Smooth muscle cell (in vitro differentiated cells): ENCODE data around the gene MALRD1. TPM values are rescaled to one million over a fixed set of nuclear protein-coding genes. Genes with fewer than 3 reads are reported as not detected.

Experiments used
- DNase-seq: peaks from one replicate; lab custom pipeline; 2025; ENCODE audit not compliant: unreplicated experiment; lab: John Stamatoyannopoulos, UW
- H2AFZ ChIP-seq: fragments of 200-600 bp; sonication (generic); 2 replicates; pipeline ENCODE4 v1.6.0; 2016; ENCODE audit warnings: antibody characterized with exemption, low read depth, mild to moderate bottlenecking
- H3F3A ChIP-seq: fragments of 200-600 bp; sonication (generic); 2 replicates; pipeline ENCODE4 v1.6.0; 2017; ENCODE audit warnings: antibody characterized with exemption, low read depth
- H3K27ac ChIP-seq: fragments of 200-600 bp; sonication (generic); 2 replicates; pipeline ENCODE4 v1.5.1; 2016; ENCODE audit warnings: low read depth, mild to moderate bottlenecking
- H3K27me3 ChIP-seq: fragments of 200-600 bp; sonication (generic); 2 replicates; pipeline ENCODE4 v1.6.1; 2016; ENCODE audit warnings: low read depth, mild to moderate bottlenecking
- H3K36me3 ChIP-seq: fragments of 200-600 bp; sonication (generic); 2 replicates; pipeline ENCODE4 v1.5.1; 2016; ENCODE audit warnings: low read depth
- H3K4me1 ChIP-seq: fragments of 200-600 bp; sonication (generic); 2 replicates; pipeline ENCODE4 v1.5.1; 2016; ENCODE audit warnings: low read depth
- H3K4me2 ChIP-seq: fragments of 200-600 bp; sonication (generic); 2 replicates; pipeline ENCODE4 v1.6.0; 2016; ENCODE audit warnings: mild to moderate bottlenecking
- H3K4me3 ChIP-seq: fragments of 200-600 bp; sonication (generic); 2 replicates; pipeline ENCODE4 v1.5.1; 2016; ENCODE audit warnings: mild to moderate bottlenecking
- H3K79me2 ChIP-seq: fragments of 200-600 bp; sonication (generic); 2 replicates; pipeline ENCODE4 v1.6.0; 2016; ENCODE audit warnings: low read depth, mild to moderate bottlenecking
- H3K9ac ChIP-seq: fragments of 200-600 bp; sonication (generic); 2 replicates; pipeline ENCODE4 v1.6.0; 2016; ENCODE audit warnings: low read depth
- H3K9me3 ChIP-seq: fragments of 200-600 bp; sonication (generic); replicated peaks from 2 replicates; pipeline ENCODE4 v1.5.1; 2016; ENCODE audit warnings: low read depth
- H4K20me1 ChIP-seq: fragments of 200-600 bp; sonication (generic); 2 replicates; pipeline ENCODE4 v1.6.0; 2016; ENCODE audit warnings: low read depth
- CTCF ChIP-seq: fragments of 200-600 bp; sonication (generic); IDR thresholded peaks from 2 replicates; pipeline ENCODE4 v1.5.1; 2017; ENCODE audit warnings: borderline replicate concordance, mild to moderate bottlenecking, antibody characterized with exemption; ENCODE audit not compliant: insufficient read depth, poor library complexity, severe bottlenecking
- WGBS: methylation state at CpG from one replicate; pipeline ENCODE4 v1.1.7; 2016; ENCODE audit warnings: low lambda C conversion rate; 5-methylcytosine and 5-hydroxymethylcytosine counted together
- polyA plus RNA-seq: library from polyadenylated mRNA; unstranded; fragments of >200 nt; fragmentation: Nextera tagmentation; extraction: Ambion mirVana; gene quantifications from 2 replicates; pipeline ENCODE4 v1.2.1, GENCODE V29; 2016
- total RNA-seq: library from RNA; depleted of rRNA; stranded (reverse); fragments of >200 nt; gene quantifications from 2 replicates; pipeline ENCODE4 v1.2.3, GENCODE V29; 2014

Gene MALRD1
- total and polyA plus RNA-seq, 2 experiments from 2014 or later, result 1.9 TPM; not detected in 1

DNA sequence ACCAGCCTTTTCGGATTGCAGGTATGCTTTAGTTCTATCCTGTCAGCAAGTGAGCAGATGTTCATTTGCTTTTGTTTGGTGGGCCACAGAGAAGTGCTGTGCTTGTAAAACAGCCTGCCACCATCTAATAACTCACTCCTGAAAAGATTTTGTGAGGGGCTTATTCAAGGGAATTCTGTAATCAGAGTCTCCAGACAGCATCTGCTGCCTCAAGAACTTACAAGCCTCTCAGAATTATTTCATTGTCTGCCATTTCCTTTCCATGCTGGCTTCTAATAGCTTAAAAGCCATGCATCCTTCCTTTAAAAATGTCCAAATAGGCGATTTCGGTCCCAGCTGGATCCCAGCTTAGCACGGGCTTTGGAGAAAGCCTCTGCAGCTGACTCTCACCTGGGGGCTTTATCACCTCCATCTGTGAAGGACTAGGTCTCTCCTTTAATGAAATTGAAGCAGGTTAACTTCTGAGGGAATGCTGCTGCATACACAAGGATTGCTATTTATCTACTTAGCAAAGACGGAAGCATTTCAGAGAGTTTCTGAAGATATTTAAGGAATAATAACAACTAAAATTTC lies 48.0 kb downstream of the MALRD1 start:
- Histone ChIP-seq H3K79me2 (no peaks in the 10 kb centered on the region), H3K9me3 (no peaks in the 10 kb centered on the region), H3K4me2 (no peak overlapping the region), H3K36me3 (no peaks in the 10 kb centered on the region), H3K27ac (no peak overlapping the region), H3K4me3 (no peak overlapping the region), H4K20me1 (no peaks in the 10 kb centered on the region), H3K27me3 (no peaks in the 10 kb centered on the region), H2AFZ (no peak overlapping the region), H3F3A (no peaks in the 10 kb centered on the region), H3K4me1 (peaks cover 14% of the 10 kb centered on the region), H3K9ac (no peak overlapping the region)
- DNase-seq, result no peak
- no peak for TF ChIP-seq CTCF
- WGBS, result 83% methylated on average over 5 of the region's 5 CpGs

GRCh38 chr10:19097151-19097550 lies 48.5 kb downstream of the MALRD1 start:
- peaks cover 14% of the 10 kb centered on the region for H3K4me1 ChIP-seq
- no peak for DNase-seq
- H3K4me2 ChIP-seq, result no peak overlapping the region
- no peak overlapping the region for H3K9ac ChIP-seq
- H2AFZ ChIP-seq, result no peak overlapping the region
- 85% methylated on average over 3 of the region's 3 CpGs for WGBS
- H3K4me3 ChIP-seq, result no peak overlapping the region
- H3K79me2 ChIP-seq, result no peaks in the 10 kb centered on the region
- H4K20me1 ChIP-seq, result no peaks in the 10 kb centered on the region
- no peaks in the 10 kb centered on the region for H3K27me3 ChIP-seq
- no peaks in the 10 kb centered on the region for H3F3A ChIP-seq
- H3K9me3 ChIP-seq, result no peaks in the 10 kb centered on the region
- no peak overlapping the region for H3K27ac ChIP-seq
- no peak for TF ChIP-seq CTCF
- no peaks in the 10 kb centered on the region for H3K36me3 ChIP-seq

GRCh38 chr10:19098803-19099202 lies 50.2 kb downstream of the MALRD1 start:
- H3K36me3 ChIP-seq, result no peaks in the 10 kb centered on the region
- H3K9me3 ChIP-seq, result no peaks in the 10 kb centered on the region
- no peak overlapping the region for H3K9ac ChIP-seq
- no peak overlapping the region for H2AFZ ChIP-seq
- no peak overlapping the region for H3K27ac ChIP-seq
- no peaks in the 10 kb centered on the region for H3F3A ChIP-seq
- no peak overlapping the region for H3K4me3 ChIP-seq
- H4K20me1 ChIP-seq, result no peaks in the 10 kb centered on the region
- peaks cover 14% of the 10 kb centered on the region for H3K4me1 ChIP-seq
- H3K27me3 ChIP-seq, result no peaks in the 10 kb centered on the region
- WGBS, result 92% methylated on average over 7 of the region's 7 CpGs
- H3K79me2 ChIP-seq, result no peaks in the 10 kb centered on the region
- DNase-seq, result no peak
- no peak for TF ChIP-seq CTCF
- no peak overlapping the region for H3K4me2 ChIP-seq

DNA sequence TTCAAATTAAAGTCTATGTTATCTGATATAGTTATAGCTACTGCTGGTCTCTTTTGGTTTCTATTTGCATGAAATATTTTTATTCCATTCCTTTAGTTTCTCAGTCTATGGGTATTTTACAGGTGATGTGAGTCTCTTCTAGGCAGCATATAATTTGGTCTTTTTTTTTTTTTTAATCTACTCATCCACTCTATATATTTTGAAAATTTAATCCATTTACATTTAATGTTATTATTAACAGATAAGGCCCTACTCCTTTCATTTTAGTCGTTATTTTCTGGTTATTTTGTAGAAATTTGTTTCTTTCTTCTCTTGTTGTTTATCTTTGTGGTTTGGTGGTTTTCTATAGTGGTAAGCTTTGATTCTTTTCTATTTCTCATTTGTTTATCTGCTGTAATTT lies 58.8 kb downstream of the MALRD1 start:
- Histone ChIP-seq H4K20me1 (no peaks in the 10 kb centered on the region), H3F3A (no peaks in the 10 kb centered on the region), H3K79me2 (no peaks in the 10 kb centered on the region), H3K4me3 (no peak overlapping the region), H3K36me3 (no peaks in the 10 kb centered on the region), H3K9ac (no peak overlapping the region), H2AFZ (no peak overlapping the region), H3K9me3 (peaks cover 5% of the 10 kb centered on the region), H3K27ac (no peak overlapping the region), H3K27me3 (no peaks in the 10 kb centered on the region), H3K4me1 (no peaks in the 10 kb centered on the region), H3K4me2 (no peak overlapping the region)
- TF ChIP-seq CTCF, result no peak
- WGBS, result 53% methylated on average over 1 of the region's 1 CpG
- DNase-seq, result no peak
